Esophagus muscularis mucosa (tissue), 4 donors: Measurements from ENCODE around the gene ZNF846. TPM values are rescaled to one million over a fixed set of nuclear protein-coding genes. Genes with fewer than 3 reads are reported as not detected.
"Not testable (repeated sequence)": the region's sequence is repeated elsewhere in the genome, so short reads cannot be mapped to it uniquely, and the experiment has no call there.

Experiments
- DNase-seq: peaks from one replicate; pipeline ENCODE4 v3.0.0-alpha.2; 2017; ENCODE audit errors: extremely low spot score
- H3K27ac ChIP-seq, 4 donors: fragments of 200-600 bp; sonication (generic); replicated peaks in 1 of 4; 1 replicate in 3 of 4; 2 replicates in 1 of 4; pipeline ENCODE4 v1.5.1; 2016 to 2019; ENCODE audit warnings: mild to moderate bottlenecking in 1 of 4
- H3K27me3 ChIP-seq, 4 donors: fragments of 200-600 bp; sonication (generic); one replicate each; pipeline versions ENCODE4 v1.5.1 to v1.6.0; 2016 to 2019
- H3K36me3 ChIP-seq, 4 donors: fragments of 200-600 bp; sonication (generic); one replicate each; pipeline ENCODE4 v1.5.1; 2016 to 2019
- H3K4me1 ChIP-seq, 4 donors: fragments of 200-600 bp; sonication (generic); one replicate each; pipeline ENCODE4 v1.5.1; 2016 to 2019
- H3K4me3 ChIP-seq, 4 donors: fragments of 200-600 bp; sonication (generic); 1 replicate in 2 of 4; 2 replicates in 2 of 4; pipeline ENCODE4 v1.5.1; 2016 to 2019; ENCODE audit warnings: mild to moderate bottlenecking in 4 of 4, moderate library complexity in 1 of 4
- H3K9me3 ChIP-seq, 4 donors: fragments of 200-600 bp; sonication (generic); 1 replicate in 3 of 4; 2 replicates in 1 of 4; pipeline ENCODE4 v1.5.1; 2016 to 2019
- CTCF ChIP-seq, 3 experiments: fragments of 200-600 bp in 2 of 3; fragments of 450-650 bp in 1 of 3; sonication (generic) in 2 of 3; IDR thresholded peaks; one replicate each; pipeline ENCODE4 v1.5.1; 2017 to 2019; ENCODE audit warnings: antibody characterized with exemption in 3 of 3, mild to moderate bottlenecking in 2 of 3, moderate library complexity in 1 of 3
- EP300 ChIP-seq: sonication (generic); formaldehyde crosslinking; IDR thresholded peaks from one replicate; pipeline ENCODE4 v1.6.1; 2017; ENCODE audit warnings: antibody characterized with exemption
- POLR2A ChIP-seq: fragments of 450-650 bp; IDR thresholded peaks from one replicate; pipeline ENCODE4 v1.6.1; 2017; ENCODE audit warnings: antibody characterized with exemption, moderate library complexity, mild to moderate bottlenecking, low read depth
- POLR2AphosphoS5 ChIP-seq, 2 donors: sonication (generic); formaldehyde crosslinking; IDR thresholded peaks; one replicate each; pipeline ENCODE4 v1.6.1; 2017; ENCODE audit warnings: antibody characterized with exemption in 2 of 2
- WGBS: methylation state at CpG from one replicate; pipeline ENCODE4 v1.1.5; 2018; 5-methylcytosine and 5-hydroxymethylcytosine counted together
- intact Hi-C: fragments of 100-400 bp; cut with DNase I; formaldehyde crosslinking; loops from one replicate; pipeline ENCODE4 v1.15.1; 2023
- total RNA-seq, 4 donors: library from RNA; depleted of rRNA; stranded (reverse); fragments of >200 nt; gene quantifications; one replicate each; pipeline versions ENCODE4 v1.1.0 to v1.2.1, GENCODE V29; 2016

Gene ZNF846
- total RNA-seq, 4 donors from 2014 or later = 19.7 to 43.2 (median 22.8) TPM

- H3K4me1 ChIP-seq = no peaks in the 10 kb centered on the region
- TF ChIP-seq POLR2A = no peak
- no peak for TF ChIP-seq POLR2AphosphoS5 (IDR thresholded peaks at IDR 0.05)
- no peak for TF ChIP-seq CTCF (IDR thresholded peaks at IDR 0.05)
- TF ChIP-seq EP300 = no peak
- intact Hi-C loops = no loop called here
- no peak for DNase-seq
- peaks cover 0 to 8% (median 0%) of the 10 kb centered on the region in 4 donors for H3K9me3 ChIP-seq
- 79% methylated on average over 10 of the region's 10 CpGs for whole genome bisulfite sequencing
- no peaks in the 10 kb centered on the region for H3K36me3 ChIP-seq
- no peak overlapping the region for H3K27ac ChIP-seq
- H3K27me3 ChIP-seq = no peaks in the 10 kb centered on the region
- no peak overlapping the region for H3K4me3 ChIP-seq
Observed at GRCh38 chr19:9735986-9736385, 32.6 kb downstream of the ZNF846 start.

- H3K9me3 ChIP-seq, H3K4me1 ChIP-seq, H3K27ac ChIP-seq, H3K4me3 ChIP-seq, H3K36me3 ChIP-seq, intact Hi-C loops, DNase-seq: not testable (repeated sequence)
- H3K27me3 ChIP-seq = peaks cover 0 to 24% (median 0%) of the 10 kb centered on the region in 4 donors
- 95% methylated on average over 10 of the region's 10 CpGs for WGBS
Observed at GRCh38 chr19:9730056-9730455, 38.5 kb downstream of the ZNF846 start.

GRCh38 chr19:9729162-9729561 is 39.4 kb downstream of the ZNF846 start:
- Histone ChIP-seq H3K27me3 (peaks cover 0 to 24% (median 0%) of the 10 kb centered on the region in 4 donors), H3K9me3 (peaks cover 0 to 5% (median under 1%) of the 10 kb centered on the region in 4 donors), H3K4me1 (no peaks in the 10 kb centered on the region), H3K36me3 (no peaks in the 10 kb centered on the region), H3K4me3 (no peak overlapping the region), H3K27ac (no peak overlapping the region)
- intact Hi-C loops = no loop called here
- TF ChIP-seq POLR2A = no peak
- 73% methylated on average over 4 of the region's 4 CpGs for WGBS
- DNase-seq = no peak

- TF ChIP-seq EP300 (no peak), CTCF (IDR thresholded peaks at IDR 0.05) (no peak), POLR2AphosphoS5 (IDR thresholded peaks at IDR 0.05) (no peak), POLR2A (no peak)
- 83% methylated on average over 3 of the region's 3 CpGs for WGBS
- H3K4me1 ChIP-seq = no peaks in the 10 kb centered on the region
- DNase-seq = no peak
- peaks cover 0 to 16% (median 2%) of the 10 kb centered on the region in 4 donors for H3K9me3 ChIP-seq
- H3K27ac ChIP-seq = no peak overlapping the region
- intact Hi-C loops = no loop called here
- H3K4me3 ChIP-seq = no peak overlapping the region
- H3K36me3 ChIP-seq = no peaks in the 10 kb centered on the region
- H3K27me3 ChIP-seq = peaks cover 0 to 24% (median 0%) of the 10 kb centered on the region in 4 donors
Observed at GRCh38 chr19:9727644-9728043, 40.9 kb downstream of the ZNF846 start.

GRCh38 chr19:9725508-9726201 is 42.9 kb downstream of the ZNF846 start:
- peaks cover 0 to 16% (median 2%) of the 10 kb centered on the region in 4 donors for H3K9me3 ChIP-seq
- H3K27me3 ChIP-seq = peaks cover 0 to 25% (median 0%) of the 10 kb centered on the region in 4 donors
- DNase-seq, intact Hi-C loops, H3K27ac ChIP-seq, H3K4me3 ChIP-seq, H3K36me3 ChIP-seq, H3K4me1 ChIP-seq: not testable (repeated sequence)
- 91% methylated on average over 11 of the region's 13 CpGs for WGBS

GRCh38 chr19:9724157-9724556 is 44.4 kb downstream of the ZNF846 start:
- intact Hi-C loops = no loop called here
- DNase-seq = no peak
- H3K36me3 ChIP-seq = no peaks in the 10 kb centered on the region
- 94% methylated on average over 4 of the region's 4 CpGs for WGBS
- no peak overlapping the region for H3K27ac ChIP-seq
- H3K4me3 ChIP-seq = no peak overlapping the region
- TF ChIP-seq CTCF (IDR thresholded peaks at IDR 0.05) (no peak), EP300 (no peak), POLR2A (no peak), POLR2AphosphoS5 (IDR thresholded peaks at IDR 0.05) (no peak)
- peaks cover 0 to 28% (median 0%) of the 10 kb centered on the region in 4 donors for H3K27me3 ChIP-seq
- H3K4me1 ChIP-seq = no peaks in the 10 kb centered on the region
- peaks cover 0 to 16% (median 2%) of the 10 kb centered on the region in 4 donors for H3K9me3 ChIP-seq
